ENCODE data around the gene C1QTNF1. TPM values are rescaled to one million over a fixed set of nuclear protein-coding genes. Genes with fewer than 3 reads are reported as not detected.

Gene C1QTNF1, protein sequence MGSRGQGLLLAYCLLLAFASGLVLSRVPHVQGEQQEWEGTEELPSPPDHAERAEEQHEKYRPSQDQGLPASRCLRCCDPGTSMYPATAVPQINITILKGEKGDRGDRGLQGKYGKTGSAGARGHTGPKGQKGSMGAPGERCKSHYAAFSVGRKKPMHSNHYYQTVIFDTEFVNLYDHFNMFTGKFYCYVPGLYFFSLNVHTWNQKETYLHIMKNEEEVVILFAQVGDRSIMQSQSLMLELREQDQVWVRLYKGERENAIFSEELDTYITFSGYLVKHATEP
- 797 and 1,160 TPM in 2 replicates for total RNA-seq

DNA sequence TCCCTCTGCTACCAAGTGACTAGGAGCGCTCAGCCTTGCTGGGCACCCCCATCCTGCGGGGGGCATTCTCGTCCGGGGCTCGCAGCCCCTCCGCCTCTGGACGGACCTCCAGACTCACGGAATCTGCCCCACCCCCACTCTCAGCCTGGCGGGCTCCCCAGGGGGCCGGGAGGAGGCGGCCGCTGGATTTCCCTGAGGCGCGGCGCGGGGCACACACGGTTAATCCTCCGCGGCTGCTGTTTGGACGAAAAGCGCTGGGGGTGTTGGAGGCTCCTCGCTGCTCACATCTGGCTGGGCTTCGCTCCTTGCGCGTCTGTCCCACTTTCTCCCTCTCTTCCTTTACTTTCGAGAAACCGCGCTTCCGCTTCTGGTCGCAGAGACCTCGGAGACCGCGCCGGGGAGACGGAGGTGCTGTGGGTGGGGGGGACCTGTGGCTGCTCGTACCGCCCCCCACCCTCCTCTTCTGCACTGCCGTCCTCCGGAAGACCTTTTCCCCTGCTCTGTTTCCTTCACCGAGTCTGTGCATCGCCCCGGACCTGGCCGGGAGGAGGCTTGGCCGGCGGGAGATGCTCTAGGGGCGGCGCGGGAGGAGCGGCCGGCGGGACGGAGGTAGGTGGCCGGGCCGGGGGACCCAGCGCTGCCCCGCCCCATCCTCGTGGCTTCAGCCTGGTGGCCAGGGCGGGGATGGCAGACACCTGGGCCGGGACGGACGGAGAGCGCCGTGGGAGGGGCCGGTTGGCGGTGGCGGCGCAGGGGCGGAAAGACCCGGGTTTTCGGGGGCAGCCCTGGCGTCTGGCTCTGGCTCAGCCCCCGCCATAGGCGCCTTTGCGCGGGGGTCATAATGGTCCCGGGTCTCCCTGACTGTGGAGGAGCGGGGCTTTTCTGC lies at the start of gene C1QTNF1:
C1QTNF1 (plus strand) TSS at position 284 of the 886 bp plus-strand sequence. CDS start 19,800 bp downstream, outside the sequence.

DNA sequence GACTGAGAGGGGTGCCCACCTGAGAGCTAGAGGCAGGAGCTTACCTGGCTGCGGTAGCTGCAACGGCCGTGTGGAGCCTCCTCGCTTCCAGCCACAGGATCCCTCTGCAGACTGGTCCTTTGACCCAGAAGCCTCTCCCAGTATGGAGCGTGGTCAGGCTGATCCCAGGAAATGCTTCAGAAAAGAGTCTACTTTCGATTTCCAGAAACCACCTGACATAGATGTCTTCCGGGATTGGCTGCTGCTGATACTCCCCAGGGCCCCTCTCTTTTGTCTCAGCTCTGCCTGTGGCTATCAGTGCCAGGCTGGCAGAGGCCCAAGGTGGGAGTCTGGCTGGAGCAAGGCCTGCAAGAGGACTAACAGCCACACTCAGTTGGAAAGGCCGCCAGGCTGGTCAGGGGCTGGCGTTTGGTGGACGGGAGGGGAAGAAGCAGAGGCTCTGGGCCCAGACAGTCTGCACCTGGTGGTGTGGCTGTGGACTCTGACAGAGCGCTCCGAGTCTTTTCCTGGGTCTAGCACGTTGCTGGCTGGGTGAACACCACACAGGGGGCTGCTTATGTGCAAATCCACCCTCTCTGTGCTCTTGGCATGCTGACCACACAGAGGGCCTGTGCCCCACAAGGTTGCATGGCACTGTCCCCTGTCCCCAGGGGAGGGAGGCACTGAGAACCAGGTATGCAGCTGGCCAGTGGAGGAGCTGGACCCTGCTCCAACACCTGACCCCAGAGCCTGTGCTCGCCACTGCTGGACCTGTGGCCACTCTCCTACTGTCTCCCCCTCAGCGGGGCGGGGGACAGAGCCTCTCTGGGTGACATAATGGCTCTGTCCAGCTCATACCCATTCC lies 44.0 kb upstream of the C1QTNF1 start, which contains the start of gene LGALS3BP:
LGALS3BP (minus strand) TSS at position 144 of the 844 bp plus-strand sequence. CDS start 2,732 bp downstream, outside the sequence.

DNA sequence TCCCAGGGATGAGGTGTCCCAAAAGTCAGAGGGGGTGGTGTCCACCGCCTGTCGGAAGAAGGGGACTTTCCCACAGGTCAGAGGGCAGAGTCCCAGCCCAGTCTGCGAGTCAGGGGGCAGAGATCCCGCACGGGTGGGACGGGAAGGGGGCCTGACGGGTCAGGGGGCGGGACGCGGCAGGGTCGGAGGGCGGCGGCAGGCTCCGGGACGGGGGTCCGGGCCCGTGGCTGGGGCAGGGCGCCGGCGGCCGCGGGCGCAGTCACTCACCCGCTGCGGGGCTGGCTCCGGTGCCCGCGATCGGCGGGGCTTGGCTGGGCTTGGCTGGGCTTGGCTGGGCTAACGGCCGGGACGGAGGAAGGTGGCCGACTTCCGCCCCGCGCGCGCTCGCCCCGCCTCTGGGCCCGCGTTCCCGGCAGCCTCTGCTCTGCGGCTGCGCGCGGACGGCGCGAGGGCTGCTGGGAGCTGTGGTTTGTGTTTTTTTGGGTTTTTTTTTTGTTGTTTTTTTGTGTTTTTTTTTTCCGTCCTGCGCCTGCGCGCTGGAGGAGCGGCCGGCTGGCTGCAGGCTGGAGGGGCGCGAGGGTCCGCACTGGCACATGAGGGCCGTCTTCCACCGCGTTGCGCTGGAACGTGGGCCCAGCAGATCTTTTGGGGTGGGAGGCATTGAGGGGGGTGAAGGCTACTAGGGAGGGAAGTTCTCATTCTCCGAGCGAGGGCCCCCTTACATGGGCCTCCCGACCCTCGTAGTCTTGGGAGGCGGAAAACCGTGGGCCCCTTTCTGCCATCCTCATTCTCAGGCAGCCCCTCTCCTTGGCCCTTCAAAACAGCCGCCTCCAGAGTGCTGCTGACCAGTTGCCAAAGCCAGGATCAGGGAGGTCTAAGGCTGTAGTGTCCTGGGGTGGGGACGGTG lies 14.3 kb upstream of the C1QTNF1 start, which contains the start of gene CANT1:
CANT1 (minus strand) TSS at position 368 of the 907 bp plus-strand sequence. CDS start 12,142 bp downstream, outside the sequence.

DNA sequence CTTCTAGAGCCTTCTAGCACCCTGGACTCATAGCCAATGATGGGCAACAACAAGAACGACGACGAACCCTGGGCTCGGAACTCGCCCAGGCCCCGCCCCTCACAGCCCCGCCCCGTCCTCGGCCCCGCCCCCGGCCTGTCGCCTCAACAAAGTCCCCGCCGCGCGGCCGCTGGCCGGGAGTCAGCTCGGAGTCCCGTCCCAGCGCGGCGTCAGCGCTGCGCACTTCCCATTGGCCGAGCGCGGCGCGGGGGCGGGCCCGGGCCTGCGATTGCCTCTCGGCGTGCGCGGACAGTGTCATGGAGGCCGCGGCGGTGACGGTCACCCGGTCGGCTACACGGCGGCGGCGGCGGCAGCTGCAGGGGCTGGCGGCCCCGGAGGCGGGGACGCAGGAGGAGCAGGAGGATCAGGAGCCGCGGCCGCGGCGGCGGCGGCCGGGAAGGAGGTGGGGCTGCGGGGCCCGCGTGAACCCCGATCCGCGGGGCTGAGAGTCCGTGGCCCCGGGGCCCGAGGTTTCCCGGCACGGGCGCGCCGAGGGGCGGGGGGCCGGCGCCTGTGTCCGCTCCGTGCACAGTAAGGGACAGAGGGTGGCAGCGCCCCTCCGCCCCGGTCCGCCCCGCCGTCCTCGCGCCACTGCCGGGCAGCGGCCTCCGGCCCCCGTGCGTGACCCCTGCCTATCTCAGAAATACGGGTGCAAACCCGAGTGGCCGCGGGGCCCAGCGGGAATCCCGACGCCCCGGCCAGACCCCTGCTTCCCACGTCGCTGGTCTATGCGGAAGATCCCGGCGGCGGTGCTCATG lies 50.9 kb downstream of the C1QTNF1 start, which contains the start of gene ENGASE:
ENGASE (plus strand) TSS at position 176 of the 797 bp plus-strand sequence; CDS start at position 297, 121 bp downstream.

Other genes starting within 250 kb of the C1QTNF1 start
- 12.5 and 21.1 TPM in 2 replicates for gene CYTH1, start 241.9 kb upstream of the C1QTNF1 start, total RNA-seq
- gene USP36, start 183.4 kb upstream of the C1QTNF1 start, total RNA-seq: 19.0 and 21.9 TPM in 2 replicates
- gene CEP295NL, start 121.0 kb upstream of the C1QTNF1 start, total RNA-seq: 0.49 and 0.72 TPM in 2 replicates
- gene TIMP2, start 98.8 kb upstream of the C1QTNF1 start, total RNA-seq: 183 and 199 TPM in 2 replicates
- 105 and 128 TPM in 2 replicates for gene LGALS3BP, start 44.2 kb upstream of the C1QTNF1 start, total RNA-seq
- 32.1 and 48.4 TPM in 2 replicates for gene CANT1, start 14.4 kb upstream of the C1QTNF1 start, total RNA-seq
- 6.8 and 13.0 TPM in 2 replicates for gene ENGASE, start 50.7 kb downstream of the C1QTNF1 start, total RNA-seq

Measured in cardiac atrium fibroblast (primary cell).